ENCODE measurements around the gene PADI4. TPM values are rescaled to one million over a fixed set of nuclear protein-coding genes. Genes with fewer than 3 reads are reported as not detected.
"Not testable (repeated sequence)": the region's sequence is repeated elsewhere in the genome, so short reads cannot be mapped to it uniquely, and the experiment has no call there.

PADI4 gene
- total and polyA plus RNA-seq, 8 donors, result 0.77 to 13.8 (median 1.8) TPM

DNA sequence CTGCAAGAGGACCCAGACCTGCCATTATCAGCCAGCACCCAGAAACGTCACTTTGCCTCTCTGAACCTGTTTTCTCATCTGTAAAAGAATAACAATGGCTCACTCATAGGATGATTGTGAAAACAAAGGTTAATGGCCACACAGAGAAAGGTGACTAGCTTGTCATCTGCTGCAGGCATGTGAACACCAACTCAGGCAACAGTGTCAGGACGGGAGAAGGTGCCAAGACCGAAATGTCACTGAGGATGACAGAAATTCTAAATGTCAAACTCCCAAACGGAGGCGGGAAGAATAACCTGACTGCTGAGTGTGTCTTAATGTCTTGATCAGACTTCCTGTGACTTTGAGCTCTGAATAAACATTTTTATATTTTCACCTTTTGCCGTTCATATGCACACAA is 10.3 kb downstream of the PADI4 start:
- intact Hi-C loops (cut with DNase I), result no loop called here
- Histone ChIP-seq H3K4me1 (no peaks in the 10 kb centered on the region), H3K36me3 (no peaks in the 10 kb centered on the region), H3K9me3 (peaks cover 0 to 3% of the 10 kb centered on the region in 2 donors), H3K27ac (no peak overlapping the region), H3K27me3 (peaks cover 0 to 37% of the 10 kb centered on the region in 2 donors), H3K4me3 (no peak overlapping the region)
- ATAC-seq (no peak), DNase-seq (no peak)
- TF ChIP-seq, protein P1, sequence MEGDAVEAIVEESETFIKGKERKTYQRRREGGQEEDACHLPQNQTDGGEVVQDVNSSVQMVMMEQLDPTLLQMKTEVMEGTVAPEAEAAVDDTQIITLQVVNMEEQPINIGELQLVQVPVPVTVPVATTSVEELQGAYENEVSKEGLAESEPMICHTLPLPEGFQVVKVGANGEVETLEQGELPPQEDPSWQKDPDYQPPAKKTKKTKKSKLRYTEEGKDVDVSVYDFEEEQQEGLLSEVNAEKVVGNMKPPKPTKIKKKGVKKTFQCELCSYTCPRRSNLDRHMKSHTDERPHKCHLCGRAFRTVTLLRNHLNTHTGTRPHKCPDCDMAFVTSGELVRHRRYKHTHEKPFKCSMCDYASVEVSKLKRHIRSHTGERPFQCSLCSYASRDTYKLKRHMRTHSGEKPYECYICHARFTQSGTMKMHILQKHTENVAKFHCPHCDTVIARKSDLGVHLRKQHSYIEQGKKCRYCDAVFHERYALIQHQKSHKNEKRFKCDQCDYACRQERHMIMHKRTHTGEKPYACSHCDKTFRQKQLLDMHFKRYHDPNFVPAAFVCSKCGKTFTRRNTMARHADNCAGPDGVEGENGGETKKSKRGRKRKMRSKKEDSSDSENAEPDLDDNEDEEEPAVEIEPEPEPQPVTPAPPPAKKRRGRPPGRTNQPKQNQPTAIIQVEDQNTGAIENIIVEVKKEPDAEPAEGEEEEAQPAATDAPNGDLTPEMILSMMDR (IDR thresholded peaks at IDR 0.05), result no peak

DNA sequence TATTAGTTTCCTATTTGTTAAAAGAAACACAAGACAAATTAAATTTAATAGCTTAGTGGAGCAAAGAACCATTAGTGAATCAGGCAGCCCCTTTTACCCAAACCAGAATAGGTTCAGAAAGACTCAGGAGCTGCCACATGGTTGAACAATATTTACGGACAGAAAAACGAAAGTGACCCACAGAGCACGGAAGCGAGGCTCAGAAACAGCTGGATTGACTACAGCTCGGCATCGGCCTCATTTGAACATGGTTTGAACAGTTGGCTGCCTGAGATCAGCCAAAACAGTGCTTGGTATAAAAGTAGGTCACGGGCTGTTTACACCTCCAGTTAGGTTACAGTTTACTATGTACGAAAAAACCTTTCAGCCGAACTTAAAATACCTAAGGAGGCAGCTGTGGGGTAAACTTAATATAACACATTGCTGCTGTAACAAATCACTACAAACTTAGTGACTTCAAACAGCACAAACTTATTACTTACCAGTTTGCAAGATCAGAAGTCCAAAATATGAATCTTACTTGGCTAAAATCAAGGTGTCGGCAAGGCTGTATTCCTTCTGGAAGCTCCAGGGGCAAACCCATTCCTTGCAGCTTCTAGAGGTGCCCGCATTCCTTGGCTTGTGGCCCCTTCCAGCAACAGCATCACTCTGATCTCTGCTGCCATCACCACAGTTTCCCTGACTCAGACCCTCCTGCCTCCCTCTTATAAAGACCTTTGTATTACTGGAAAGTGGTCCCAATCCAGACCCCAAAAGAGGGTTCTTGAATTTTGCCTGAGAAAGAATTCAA is 11.8 kb downstream of the PADI4 start:
- Histone ChIP-seq H3K9me3 (peaks cover 0 to 3% of the 10 kb centered on the region in 2 donors), H3K4me3 (no peak overlapping the region), H3K36me3 (no peaks in the 10 kb centered on the region), H3K27ac (no peak overlapping the region), H3K27me3 (peaks cover 0 to 26% of the 10 kb centered on the region in 2 donors), H3K4me1 (no peaks in the 10 kb centered on the region)
- ATAC-seq (no peak), DNase-seq (no peak)
- intact Hi-C loops (cut with DNase I), result no loop called here
- TF ChIP-seq, protein P1 (IDR thresholded peaks at IDR 0.05), result no peak

DNA sequence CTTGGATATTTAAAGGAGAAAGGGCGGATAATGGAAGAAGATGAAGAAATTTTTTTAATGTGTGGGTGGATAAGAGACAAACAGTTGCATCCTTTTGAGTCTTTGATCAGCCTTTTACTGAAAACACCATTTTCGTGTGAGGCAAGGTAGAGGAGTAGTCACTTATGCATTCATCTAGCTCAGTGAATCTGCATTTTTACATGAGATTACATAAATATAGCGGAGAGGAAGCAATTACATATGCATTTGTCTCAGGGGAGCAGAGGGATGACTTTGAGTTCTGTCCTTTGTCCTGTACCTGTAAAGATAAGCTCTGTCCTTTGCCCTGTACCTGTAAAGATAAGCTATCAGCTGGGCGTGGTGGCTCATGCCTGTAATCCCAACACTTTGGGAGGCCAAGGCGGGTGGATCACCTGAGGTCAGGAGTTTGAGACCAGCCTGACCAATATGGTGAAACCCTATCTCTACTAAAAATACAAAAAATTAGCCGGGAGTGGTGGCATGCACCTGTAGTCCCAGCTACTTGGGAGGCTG is 13.9 kb downstream of the PADI4 start:
- H3K4me1 ChIP-seq; intact Hi-C loops (cut with DNase I); ATAC-seq; H3K36me3 ChIP-seq; H3K9me3 ChIP-seq; DNase-seq; H3K27ac ChIP-seq; H3K4me3 ChIP-seq: not testable (repeated sequence)
- peaks cover 0 to 13% of the 10 kb centered on the region in 2 donors for H3K27me3 ChIP-seq

DNA sequence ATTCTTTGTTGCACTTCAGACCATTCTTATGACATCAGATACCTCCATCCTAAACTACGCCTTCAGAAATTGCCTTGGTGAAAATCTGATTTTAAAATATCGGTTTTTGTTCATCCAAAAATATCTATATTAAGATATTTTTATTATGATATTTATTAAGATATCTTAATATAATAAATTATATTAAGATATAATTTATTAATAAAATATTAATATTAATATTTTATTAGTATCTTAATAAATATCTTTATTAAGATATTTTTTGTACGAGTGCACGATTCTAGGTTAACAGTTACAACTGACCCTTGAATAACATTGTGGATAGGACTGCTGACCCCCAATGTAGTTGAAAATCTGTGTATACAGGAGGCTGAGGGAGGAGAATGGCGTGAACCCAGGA is 20.9 kb downstream of the PADI4 start:
- Histone ChIP-seq H3K27me3 (peaks cover 0 to 25% of the 10 kb centered on the region in 2 donors), H3K36me3 (peaks cover 0 to 10% of the 10 kb centered on the region in 2 donors), H3K27ac (no peak overlapping the region), H3K4me1 (no peaks in the 10 kb centered on the region), H3K9me3 (no peaks in the 10 kb centered on the region), H3K4me3 (no peak overlapping the region)
- TF ChIP-seq, protein P1 (IDR thresholded peaks at IDR 0.05), result no peak
- intact Hi-C loops (cut with DNase I), result no loop called here
- no peak for DNase-seq
- ATAC-seq, result no peak

DNA sequence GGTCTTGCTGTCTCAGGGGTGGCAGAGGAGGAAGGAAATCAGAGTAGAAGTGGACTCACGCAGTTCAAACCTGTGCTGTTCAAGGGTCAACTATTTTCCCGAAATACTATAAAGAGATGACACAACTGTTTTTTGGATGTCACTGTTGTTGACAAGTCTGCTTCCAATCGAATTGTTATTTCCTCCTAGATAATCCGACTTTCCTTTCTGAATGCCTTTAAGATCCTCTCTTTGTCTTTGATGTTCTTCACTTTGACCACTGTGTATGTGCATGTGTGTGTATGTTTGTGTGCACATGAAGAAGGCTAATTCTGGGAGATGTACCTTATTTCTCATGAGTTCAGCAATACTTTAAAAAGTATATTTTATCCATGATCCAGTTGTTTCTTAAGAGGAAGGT is 21.6 kb downstream of the PADI4 start:
- no peaks in the 10 kb centered on the region for H3K4me1 ChIP-seq
- TF ChIP-seq, protein P1 (IDR thresholded peaks at IDR 0.05), result no peak
- DNase-seq (no peak), ATAC-seq (no peak)
- H3K27me3 ChIP-seq, result peaks cover 0 to 25% of the 10 kb centered on the region in 2 donors
- H3K27ac ChIP-seq, result no peak overlapping the region
- H3K9me3 ChIP-seq, result no peaks in the 10 kb centered on the region
- intact Hi-C loops (cut with DNase I), result no loop called here
- H3K36me3 ChIP-seq, result peaks cover 0 to 14% of the 10 kb centered on the region in 2 donors
- no peak overlapping the region for H3K4me3 ChIP-seq

Measured in left lung (tissue), 10 donors.